ENCODE measurements around the gene IRF2BPL.

DNA sequence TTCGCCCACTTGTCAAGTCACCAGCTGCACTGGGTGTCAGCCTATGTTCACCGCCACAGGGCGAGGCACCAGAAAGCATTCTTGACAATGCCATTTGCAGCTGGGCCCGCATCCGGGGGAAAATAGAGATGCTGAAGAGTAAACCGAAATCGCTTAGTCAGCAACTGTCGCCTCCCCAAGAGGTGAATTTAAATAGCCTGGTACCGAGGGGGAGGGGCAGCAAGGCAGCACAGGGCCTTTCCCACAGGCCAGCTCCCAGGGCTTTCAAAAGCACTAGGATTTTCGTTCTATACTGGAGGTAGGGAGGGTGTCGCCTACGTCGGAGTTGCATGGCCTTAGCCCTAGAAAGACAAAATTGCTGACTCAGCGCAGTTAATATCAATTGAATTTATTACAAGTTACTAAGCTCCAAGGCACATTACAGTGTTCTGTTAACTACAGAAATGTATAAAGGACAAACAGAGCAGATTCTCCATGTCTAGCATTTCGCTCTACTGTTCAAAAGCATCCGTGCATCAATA is 4.3 kb downstream of the IRF2BPL start:
- no peak for TF ChIP-seq POLR2A (IDR thresholded peaks at IDR 0.05; ENCODE audit: low read depth, low read length)
- no peak for TF ChIP-seq POLR2AphosphoS5 (IDR thresholded peaks at IDR 0.05; ENCODE audit: low read depth, low read length)
